IPS-18a (cell line): ENCODE measurements around the gene C21orf91.

Experiments
- H3K27ac ChIP-seq: one replicate; pipeline ENCODE4 v1.5.1; 2013; ENCODE audit warnings: low read length
- H3K27me3 ChIP-seq: one replicate; pipeline ENCODE4 v1.6.1; 2013; ENCODE audit warnings: mild to moderate bottlenecking, low read length; ENCODE audit not compliant: control insufficient read depth, insufficient read depth
- H3K36me3 ChIP-seq: one replicate; pipeline ENCODE4 v1.6.1; 2013; ENCODE audit warnings: low read depth, low read length; ENCODE audit not compliant: control insufficient read depth
- H3K4me1 ChIP-seq: one replicate; pipeline ENCODE4 v1.6.1; 2013; ENCODE audit warnings: low read depth, low read length; ENCODE audit not compliant: control insufficient read depth
- H3K4me3 ChIP-seq: one replicate; pipeline ENCODE4 v1.5.1; 2013; ENCODE audit warnings: low read length
- H3K9ac ChIP-seq: one replicate; pipeline ENCODE4 v1.6.1; 2013; ENCODE audit warnings: mild to moderate bottlenecking, low read length, moderate library complexity
- H3K9me3 ChIP-seq: one replicate; pipeline ENCODE4 v1.6.1; 2013; ENCODE audit warnings: low read depth, low read length; ENCODE audit not compliant: control insufficient read depth

The C21orf91 gene

DNA sequence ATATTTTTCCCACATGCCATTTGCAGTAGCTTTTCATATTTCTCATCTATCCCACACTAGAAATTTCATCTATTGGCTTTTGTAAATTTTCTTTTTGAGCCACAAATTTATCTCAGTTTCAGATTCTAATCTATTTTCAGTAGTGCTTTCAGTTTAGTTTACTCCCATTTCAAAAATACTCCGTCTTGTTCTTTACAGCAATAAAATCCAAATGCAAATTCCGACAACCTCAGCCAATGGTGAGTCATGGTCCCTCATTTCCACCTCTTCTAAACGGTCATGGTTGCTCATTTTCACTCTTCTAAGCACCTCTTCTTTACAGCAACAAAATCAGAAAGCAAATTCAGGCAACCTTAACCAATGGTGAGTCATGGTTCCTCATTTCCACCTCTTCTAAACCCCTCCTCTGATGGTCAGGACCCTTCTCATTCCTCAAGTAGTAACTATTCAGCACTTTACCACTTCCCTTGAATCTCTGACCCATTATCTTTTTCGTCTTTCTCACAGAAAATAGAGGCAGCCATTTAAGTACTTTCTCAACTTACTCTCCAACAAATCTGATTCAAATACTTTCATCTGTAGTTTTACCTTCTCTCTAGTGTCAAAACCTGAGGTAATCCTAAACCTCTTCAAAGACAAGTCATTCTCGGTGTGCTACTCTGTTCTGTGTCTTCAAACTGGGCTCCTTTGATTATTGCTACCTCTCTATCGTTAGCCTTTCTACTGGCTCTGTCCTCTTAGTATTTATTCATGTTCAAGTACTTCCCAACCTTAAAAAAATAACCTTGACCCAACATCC lies 34.4 kb downstream of the C21orf91 start:
- Histone ChIP-seq H3K9me3 (no peaks in the 10 kb centered on the region), H3K4me1 (no peaks in the 10 kb centered on the region), H3K36me3 (peaks cover 7% of the 10 kb centered on the region), H3K9ac (no peak overlapping the region), H3K4me3 (no peak overlapping the region), H3K27me3 (no peaks in the 10 kb centered on the region), H3K27ac (no peak overlapping the region)

DNA sequence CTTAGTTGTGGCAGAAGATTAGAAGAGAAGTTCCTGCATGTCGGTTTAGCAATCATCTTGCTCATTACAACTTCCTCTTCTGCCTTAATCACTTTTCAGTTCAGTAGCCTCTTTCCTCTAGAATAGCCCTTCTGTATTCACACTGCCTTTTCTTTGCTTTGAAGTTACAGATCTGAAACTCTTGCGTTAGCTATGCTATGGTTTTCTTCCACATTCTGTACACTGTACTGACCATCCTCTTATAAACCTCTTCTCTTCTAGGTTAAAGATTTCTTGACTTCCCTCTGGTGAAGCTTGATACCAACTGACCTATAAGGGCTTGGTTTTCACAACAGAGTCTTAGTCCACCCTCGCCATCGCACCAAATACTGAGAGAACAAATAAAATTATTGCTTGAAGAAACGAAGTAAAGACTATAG lies 35.0 kb downstream of the C21orf91 start:
- H3K9me3 ChIP-seq, result no peaks in the 10 kb centered on the region

DNA sequence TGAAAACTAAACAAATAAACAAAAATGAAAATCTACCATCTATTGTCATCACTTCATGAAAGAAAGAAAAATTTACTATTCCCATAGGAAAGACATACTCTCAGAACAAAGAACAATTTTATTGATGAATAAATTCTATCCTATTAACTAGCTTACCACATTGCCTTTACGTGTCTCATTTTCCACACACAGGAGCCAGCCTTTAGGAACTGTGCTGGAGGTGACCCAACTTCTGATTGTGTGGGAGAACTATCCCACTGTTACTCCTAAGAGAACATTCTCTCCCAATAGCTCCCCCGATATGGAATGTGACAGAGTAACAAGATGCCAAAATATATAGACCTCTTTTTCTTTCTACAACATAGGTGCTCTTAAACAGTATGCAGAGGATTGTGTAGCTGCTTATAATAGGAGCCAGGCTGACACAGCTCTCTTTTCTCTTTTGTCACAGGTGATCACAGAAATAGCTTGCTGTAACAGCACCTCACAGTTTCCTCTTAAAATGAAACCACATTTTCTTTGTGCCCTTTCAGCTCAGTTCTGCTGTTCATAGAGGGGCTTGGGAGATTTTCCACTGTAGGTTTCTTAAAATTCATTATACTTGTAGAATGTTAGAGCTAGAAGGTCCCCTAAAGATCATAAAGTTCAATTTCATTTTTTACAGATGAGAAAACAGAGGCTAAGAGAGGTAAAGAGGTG lies 35.5 kb downstream of the C21orf91 start:
- Histone ChIP-seq H3K9ac (no peak overlapping the region), H3K27ac (no peak overlapping the region), H3K4me1 (no peaks in the 10 kb centered on the region), H3K4me3 (no peak overlapping the region), H3K36me3 (peaks cover 7% of the 10 kb centered on the region), H3K27me3 (no peaks in the 10 kb centered on the region), H3K9me3 (no peaks in the 10 kb centered on the region)

More for the DNA sequence above, 35.0 kb downstream of the C21orf91 start:
- no peaks in the 10 kb centered on the region for H3K27me3 ChIP-seq
- no peak overlapping the region for H3K9ac ChIP-seq
- H3K4me1 ChIP-seq, result no peaks in the 10 kb centered on the region
- H3K4me3 ChIP-seq, result no peak overlapping the region
- H3K27ac ChIP-seq, result no peak overlapping the region
- H3K36me3 ChIP-seq, result peaks cover 7% of the 10 kb centered on the region

DNA sequence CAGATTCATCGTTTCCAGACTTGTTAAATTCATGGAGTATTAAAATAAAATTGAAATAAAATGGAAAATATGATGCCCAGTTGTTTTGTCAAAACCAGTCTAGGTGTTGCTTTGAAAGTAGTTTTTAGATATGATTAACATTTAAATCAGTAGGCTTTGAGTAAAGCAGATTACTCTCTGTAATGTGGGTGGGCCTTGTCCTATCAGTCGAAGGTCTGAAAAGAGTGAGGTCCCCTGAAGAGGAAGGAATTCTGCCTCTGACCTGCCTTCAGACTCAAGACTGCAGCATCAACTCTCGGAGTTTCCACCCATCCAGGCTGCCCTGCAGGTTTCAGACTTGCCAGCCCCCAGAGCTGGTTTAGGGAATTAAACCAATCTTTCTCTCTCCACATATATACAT lies 36.2 kb downstream of the C21orf91 start:
- H3K27me3 ChIP-seq, result no peaks in the 10 kb centered on the region
- H3K4me1 ChIP-seq, result no peaks in the 10 kb centered on the region
- no peak overlapping the region for H3K9ac ChIP-seq
- H3K9me3 ChIP-seq, result no peaks in the 10 kb centered on the region
- peaks cover 7% of the 10 kb centered on the region for H3K36me3 ChIP-seq
- H3K27ac ChIP-seq, result no peak overlapping the region
- H3K4me3 ChIP-seq, result no peak overlapping the region

DNA sequence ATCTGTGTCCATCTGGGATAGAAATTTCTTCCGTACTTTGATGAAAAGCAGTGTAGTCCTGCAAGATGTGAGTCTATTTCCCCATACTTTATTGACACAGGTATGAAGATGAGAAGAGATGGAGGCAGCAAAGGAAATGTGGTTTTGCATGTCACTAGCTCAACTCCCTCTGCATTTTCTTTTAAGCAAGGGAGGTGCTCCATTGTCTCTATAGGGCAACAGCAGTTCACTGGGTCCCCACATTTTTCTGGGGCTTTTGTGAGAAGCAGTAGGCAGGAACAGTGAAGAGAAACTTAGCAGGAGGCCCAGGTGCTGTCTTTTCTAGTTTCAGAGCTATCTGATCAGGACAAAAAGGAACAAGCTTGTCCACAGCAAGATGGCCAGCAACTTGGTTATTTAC lies 37.1 kb downstream of the C21orf91 start:
- no peaks in the 10 kb centered on the region for H3K9me3 ChIP-seq
- no peak overlapping the region for H3K9ac ChIP-seq
- no peaks in the 10 kb centered on the region for H3K4me1 ChIP-seq
- no peaks in the 10 kb centered on the region for H3K27me3 ChIP-seq
- H3K4me3 ChIP-seq, result no peak overlapping the region
- H3K27ac ChIP-seq, result no peak overlapping the region
- H3K36me3 ChIP-seq, result peaks cover 5% of the 10 kb centered on the region

DNA sequence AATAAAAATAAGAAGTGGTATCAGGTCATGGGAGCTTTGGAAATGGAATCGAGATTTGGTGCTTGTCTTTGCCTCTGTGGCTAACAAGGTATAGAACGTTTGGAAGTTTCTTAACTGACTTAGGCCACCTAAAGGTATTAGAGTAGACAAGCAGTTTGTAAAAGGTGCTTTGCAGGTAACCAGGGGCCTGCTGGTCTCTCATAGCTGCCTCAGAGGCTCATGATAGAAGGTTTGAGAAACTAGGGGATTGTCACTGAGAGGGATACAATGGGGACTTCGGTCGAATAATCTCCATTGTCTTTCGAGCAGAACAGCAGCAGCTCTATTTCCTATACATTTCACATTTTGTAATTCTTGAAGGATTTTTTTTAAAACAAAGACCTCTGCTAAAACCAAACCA lies 37.6 kb downstream of the C21orf91 start:
- Histone ChIP-seq H3K9ac (no peak overlapping the region), H3K27me3 (no peaks in the 10 kb centered on the region), H3K4me3 (no peak overlapping the region), H3K36me3 (no peaks in the 10 kb centered on the region), H3K27ac (no peak overlapping the region), H3K4me1 (no peaks in the 10 kb centered on the region), H3K9me3 (no peaks in the 10 kb centered on the region)

DNA sequence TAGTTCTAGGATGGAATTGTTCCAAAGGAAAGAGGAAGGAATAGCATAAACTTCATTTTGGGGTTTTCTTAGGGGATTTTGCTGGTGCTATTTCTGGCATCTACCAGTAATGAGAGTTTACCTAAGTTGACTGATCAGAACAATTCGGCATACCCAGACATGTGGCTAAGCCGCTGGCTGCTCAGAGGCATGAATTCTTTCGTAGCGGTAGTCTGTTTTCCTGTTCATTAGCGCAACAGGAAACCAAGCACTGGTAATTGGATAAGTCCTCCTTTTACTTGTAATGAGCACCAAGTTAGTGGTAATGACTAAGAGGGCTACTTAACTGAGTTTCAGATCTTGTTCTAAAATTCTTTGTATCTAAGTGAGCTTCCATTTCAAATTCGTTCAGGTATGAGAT lies 38.6 kb downstream of the C21orf91 start:
- H3K27me3 ChIP-seq, result no peaks in the 10 kb centered on the region
- no peak overlapping the region for H3K9ac ChIP-seq
- H3K36me3 ChIP-seq, result no peaks in the 10 kb centered on the region
- H3K4me3 ChIP-seq, result no peak overlapping the region
- H3K9me3 ChIP-seq, result no peaks in the 10 kb centered on the region
- H3K4me1 ChIP-seq, result no peaks in the 10 kb centered on the region
- no peak overlapping the region for H3K27ac ChIP-seq

DNA sequence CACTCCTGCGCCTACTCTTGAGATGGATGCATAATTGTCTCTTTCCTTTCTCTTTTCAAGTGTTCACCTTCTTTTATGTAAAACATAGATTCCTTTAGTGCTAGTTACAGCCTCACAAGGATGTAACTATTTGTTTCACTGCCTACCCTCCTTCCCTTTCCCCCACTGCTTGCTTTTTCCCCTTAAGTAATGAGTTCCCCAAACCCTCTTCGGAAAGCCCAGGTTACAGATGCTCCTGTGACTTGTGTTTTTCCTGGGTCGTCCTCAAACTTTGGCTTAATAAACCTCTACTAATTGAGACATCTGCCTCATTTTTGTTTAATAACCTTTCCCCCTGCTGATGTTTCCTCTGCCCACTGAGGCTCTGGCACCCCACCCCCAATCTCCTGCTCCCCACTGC lies 39.2 kb downstream of the C21orf91 start:
- Histone ChIP-seq H3K4me3 (no peak overlapping the region), H3K9me3 (no peaks in the 10 kb centered on the region), H3K36me3 (no peaks in the 10 kb centered on the region), H3K27me3 (no peaks in the 10 kb centered on the region), H3K4me1 (no peaks in the 10 kb centered on the region), H3K27ac (no peak overlapping the region), H3K9ac (no peak overlapping the region)

DNA sequence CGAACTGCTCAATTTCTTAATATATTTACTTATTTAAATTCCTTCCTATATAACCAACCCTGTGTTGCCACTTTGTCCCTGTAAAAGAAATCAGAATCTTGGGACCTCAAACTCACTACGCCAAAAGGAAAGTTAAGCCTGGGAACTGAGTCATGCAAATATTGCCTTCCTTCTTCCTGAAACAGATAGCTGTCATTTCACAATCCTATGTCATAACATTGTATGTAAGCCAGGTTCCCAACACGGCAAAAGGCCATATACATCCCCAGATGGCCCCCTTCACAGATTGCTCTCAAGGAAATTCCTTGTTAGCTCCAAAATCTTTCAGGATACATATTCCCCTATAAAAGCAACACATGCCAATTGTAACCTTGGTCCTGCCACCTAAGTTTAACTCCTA lies 39.7 kb downstream of the C21orf91 start:
- Histone ChIP-seq H3K4me3 (no peak overlapping the region), H3K27me3 (no peaks in the 10 kb centered on the region), H3K9me3 (no peaks in the 10 kb centered on the region), H3K4me1 (no peaks in the 10 kb centered on the region), H3K27ac (no peak overlapping the region), H3K9ac (no peak overlapping the region), H3K36me3 (no peaks in the 10 kb centered on the region)

DNA sequence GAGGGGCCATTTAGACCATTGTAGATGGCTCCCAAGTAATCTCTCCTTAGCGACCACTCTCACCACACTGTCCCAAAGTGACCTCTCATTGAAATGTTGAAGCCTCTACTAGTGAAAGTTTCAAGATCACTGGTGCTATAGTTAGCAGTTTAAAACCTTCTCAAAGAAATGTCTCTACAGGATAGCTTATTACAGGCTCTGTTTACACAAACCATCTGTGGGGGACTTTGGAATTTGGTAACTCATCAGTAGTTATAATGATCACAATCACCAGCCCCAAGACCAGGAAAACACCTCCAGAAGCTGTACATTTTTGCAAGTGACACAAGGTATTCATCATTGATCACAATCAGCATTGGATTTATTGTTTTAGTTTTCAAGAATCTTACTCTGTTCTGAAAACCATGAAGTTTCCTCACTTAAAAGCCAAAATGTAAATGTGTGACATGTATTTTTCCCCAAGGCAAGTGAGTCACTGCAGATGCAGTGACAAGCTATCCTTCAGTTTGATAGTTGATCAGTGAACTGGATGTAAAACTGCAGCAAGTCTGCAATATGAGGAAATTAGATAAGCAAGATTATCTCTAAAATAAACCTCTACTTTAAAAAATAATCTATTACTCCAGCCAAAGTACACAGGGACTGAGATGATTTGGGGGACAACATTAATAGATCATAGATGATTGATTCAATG lies 41.9 kb downstream of the C21orf91 start:
- Histone ChIP-seq H3K27ac (no peak overlapping the region), H3K4me1 (no peaks in the 10 kb centered on the region), H3K4me3 (no peak overlapping the region)

DNA sequence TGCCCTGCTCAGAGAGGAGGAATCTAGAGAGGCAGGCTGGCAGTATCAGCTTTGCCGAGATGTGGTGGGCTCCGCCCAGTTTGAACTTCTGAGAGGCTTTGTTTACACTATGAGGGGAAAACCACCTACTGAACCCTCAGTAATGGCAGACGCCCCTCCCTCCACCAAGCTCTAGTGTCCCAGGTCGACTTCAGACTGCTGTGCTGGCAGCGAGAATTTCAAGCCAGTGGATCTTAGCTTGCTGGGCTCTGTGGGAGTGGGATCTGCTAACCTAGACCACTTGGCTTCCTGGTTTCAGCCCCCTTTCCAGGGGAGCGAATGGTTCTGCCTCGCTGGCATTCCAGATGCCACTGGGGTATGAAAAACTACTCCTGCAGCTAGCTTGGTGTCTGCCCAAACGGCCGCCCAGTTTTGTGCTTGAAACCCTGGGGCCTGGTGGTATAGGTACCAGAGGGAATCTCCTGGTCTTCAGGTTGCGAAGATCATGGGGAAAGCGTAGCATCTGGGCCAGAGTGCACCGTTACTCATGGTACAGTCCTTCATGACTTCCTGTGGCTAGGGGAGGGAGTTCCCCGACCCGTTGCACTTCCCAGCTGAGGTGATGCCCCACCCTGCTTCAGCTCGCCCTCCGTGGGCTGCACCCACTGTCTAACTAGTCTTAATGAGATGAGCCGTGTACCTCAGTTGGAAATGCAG lies 43.6 kb downstream of the C21orf91 start:
- H3K27ac ChIP-seq, result no peak overlapping the region
- no peaks in the 10 kb centered on the region for H3K4me1 ChIP-seq
- H3K27me3 ChIP-seq, result no peaks in the 10 kb centered on the region
- no peaks in the 10 kb centered on the region for H3K36me3 ChIP-seq
- H3K9ac ChIP-seq, result no peak overlapping the region
- no peaks in the 10 kb centered on the region for H3K9me3 ChIP-seq
- H3K4me3 ChIP-seq, result no peak overlapping the region

More for the DNA sequence above, 41.9 kb downstream of the C21orf91 start:
- no peak overlapping the region for H3K9ac ChIP-seq
- no peaks in the 10 kb centered on the region for H3K27me3 ChIP-seq
- no peaks in the 10 kb centered on the region for H3K9me3 ChIP-seq
- no peaks in the 10 kb centered on the region for H3K36me3 ChIP-seq
